ENCODE results near the gene TBC1D9.

The TBC1D9 gene

DNA sequence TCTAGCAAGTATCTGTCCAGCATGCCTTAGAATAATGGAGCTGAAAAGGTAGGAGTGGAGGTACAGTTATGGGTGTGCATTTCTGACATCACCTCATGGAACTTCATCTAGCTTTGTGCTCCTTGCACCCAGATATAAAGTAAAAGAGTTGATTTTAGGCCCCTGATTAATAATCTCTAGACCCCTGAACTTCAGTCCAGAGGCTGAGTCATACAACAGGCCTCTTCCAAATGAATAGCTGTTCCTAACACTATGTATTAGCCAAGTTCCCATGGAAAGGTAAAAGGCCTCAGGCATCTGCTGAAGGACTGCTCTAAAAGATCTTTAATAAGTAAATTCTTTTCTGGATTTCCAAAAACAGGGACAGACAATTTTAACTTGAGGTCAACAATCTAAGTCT, 16.2 kb downstream of the TBC1D9 start:
- Histone ChIP-seq H3K4me1 (ENCODE audit: control insufficient read depth, insufficient read depth, low read length) (no peaks in the 10 kb centered on the region; the same call in 1 of the 2 replicates), H3K36me3 (ENCODE audit: control insufficient read depth in 2 of 2, insufficient read depth in 1 of 2, low read length in 2 of 2) (no peaks in the 10 kb centered on the region), H3K4me3 (ENCODE audit: low read depth, low read length) (no peak overlapping the region), H3K9me3 (ENCODE audit: control insufficient read depth, insufficient read depth, low read depth, low read length) (no peaks in the 10 kb centered on the region), H3K27ac (ENCODE audit: extremely low read depth, low read depth, low read length) (no peak overlapping the region)
- ChIA-PET POLR2A (interaction anchor here (2.1 kb wide), 1 partner anchor 17 kb away, joined by 9 read pairs; the partner anchor contains the start of gene TBC1D9), CTCF (interaction anchor here (1.4 kb wide), 1 partner anchor 12 kb away, joined by 4 read pairs; no protein-coding TSS in a partner anchor)
- TF ChIP-seq, protein P1, sequence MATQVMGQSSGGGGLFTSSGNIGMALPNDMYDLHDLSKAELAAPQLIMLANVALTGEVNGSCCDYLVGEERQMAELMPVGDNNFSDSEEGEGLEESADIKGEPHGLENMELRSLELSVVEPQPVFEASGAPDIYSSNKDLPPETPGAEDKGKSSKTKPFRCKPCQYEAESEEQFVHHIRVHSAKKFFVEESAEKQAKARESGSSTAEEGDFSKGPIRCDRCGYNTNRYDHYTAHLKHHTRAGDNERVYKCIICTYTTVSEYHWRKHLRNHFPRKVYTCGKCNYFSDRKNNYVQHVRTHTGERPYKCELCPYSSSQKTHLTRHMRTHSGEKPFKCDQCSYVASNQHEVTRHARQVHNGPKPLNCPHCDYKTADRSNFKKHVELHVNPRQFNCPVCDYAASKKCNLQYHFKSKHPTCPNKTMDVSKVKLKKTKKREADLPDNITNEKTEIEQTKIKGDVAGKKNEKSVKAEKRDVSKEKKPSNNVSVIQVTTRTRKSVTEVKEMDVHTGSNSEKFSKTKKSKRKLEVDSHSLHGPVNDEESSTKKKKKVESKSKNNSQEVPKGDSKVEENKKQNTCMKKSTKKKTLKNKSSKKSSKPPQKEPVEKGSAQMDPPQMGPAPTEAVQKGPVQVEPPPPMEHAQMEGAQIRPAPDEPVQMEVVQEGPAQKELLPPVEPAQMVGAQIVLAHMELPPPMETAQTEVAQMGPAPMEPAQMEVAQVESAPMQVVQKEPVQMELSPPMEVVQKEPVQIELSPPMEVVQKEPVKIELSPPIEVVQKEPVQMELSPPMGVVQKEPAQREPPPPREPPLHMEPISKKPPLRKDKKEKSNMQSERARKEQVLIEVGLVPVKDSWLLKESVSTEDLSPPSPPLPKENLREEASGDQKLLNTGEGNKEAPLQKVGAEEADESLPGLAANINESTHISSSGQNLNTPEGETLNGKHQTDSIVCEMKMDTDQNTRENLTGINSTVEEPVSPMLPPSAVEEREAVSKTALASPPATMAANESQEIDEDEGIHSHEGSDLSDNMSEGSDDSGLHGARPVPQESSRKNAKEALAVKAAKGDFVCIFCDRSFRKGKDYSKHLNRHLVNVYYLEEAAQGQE (tag by site-specific recombination; IDR thresholded peaks at IDR 0.05) = no peak
- TF ChIP-seq, protein P2, sequence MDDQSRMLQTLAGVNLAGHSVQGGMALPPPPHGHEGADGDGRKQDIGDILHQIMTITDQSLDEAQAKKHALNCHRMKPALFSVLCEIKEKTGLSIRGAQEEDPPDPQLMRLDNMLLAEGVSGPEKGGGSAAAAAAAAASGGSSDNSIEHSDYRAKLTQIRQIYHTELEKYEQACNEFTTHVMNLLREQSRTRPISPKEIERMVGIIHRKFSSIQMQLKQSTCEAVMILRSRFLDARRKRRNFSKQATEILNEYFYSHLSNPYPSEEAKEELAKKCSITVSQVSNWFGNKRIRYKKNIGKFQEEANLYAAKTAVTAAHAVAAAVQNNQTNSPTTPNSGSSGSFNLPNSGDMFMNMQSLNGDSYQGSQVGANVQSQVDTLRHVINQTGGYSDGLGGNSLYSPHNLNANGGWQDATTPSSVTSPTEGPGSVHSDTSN (CRISPR knock-in tag; IDR thresholded peaks at IDR 0.05) = no peak

DNA sequence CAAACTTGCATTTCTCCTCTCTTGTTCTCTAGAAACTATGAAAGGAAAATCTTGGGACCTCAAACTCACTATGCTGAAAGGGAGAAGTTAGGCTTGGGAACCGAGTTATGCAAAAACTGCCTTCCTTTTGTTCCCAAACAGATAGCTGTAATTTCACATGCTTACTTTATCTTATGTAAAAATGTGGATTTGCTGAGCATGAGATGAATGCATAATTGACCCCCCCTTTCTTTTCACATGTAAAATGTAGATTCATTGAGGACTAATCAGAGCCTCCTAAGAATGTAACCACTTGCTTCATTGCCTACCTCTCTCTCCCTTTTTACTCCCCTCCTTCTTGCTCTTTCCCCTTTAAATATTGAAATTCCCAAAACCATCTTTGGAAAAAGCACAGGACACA, 18.0 kb downstream of the TBC1D9 start:
- TF ChIP-seq ZNF571 (tag by site-specific recombination; IDR thresholded peaks at IDR 0.05) = no peak
- H3K27ac ChIP-seq (ENCODE audit: extremely low read depth, low read depth, low read length) = no peak overlapping the region
- no peak overlapping the region for H3K4me3 ChIP-seq (ENCODE audit: low read depth, low read length)
- POLR2A ChIA-PET = no interaction called here
- no peaks in the 10 kb centered on the region; the same call in 1 of the 2 replicates for H3K4me1 ChIP-seq (ENCODE audit: control insufficient read depth, insufficient read depth, low read length)
- CTCF ChIA-PET = no interaction called here
- H3K36me3 ChIP-seq (ENCODE audit: control insufficient read depth in 2 of 2, insufficient read depth in 1 of 2, low read length in 2 of 2) = no peaks in the 10 kb centered on the region
- H3K9me3 ChIP-seq (ENCODE audit: control insufficient read depth, insufficient read depth, low read depth, low read length) = no peaks in the 10 kb centered on the region

DNA sequence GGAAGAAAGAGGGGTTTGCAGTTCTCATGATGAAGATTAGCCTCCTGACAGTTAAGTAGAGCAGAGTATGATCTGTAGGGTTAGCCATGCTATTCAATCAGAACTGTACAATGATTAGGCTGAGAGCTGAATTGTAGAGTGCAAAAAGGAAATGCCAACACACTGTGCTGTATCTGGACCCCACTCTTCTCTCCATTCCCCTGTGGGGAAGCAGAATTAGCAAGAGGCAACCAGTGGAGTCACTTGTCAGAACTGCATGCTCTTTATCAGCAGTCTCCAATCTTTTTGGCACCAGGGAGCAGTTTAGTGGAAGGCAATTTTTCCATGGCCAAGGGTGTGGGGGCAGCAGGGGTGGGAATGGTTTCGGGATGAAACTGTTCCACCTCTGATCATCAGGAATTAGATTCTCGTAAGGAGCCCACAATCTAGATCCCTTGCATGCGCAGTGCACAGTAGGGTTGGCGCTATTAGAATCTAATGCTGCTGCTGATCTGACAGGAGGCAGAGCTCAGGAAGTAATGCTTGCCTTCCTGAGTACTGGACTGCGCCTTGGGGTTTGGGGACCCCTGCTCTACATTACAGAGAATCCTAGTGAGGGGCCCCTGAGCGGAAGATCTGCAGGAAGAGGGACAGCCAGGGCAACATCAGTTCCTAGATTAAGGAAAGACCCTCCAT, 19.4 kb downstream of the TBC1D9 start:
- TF ChIP-seq ZNF221 (tag by site-specific recombination; IDR thresholded peaks at IDR 0.05; ENCODE audit: borderline replicate concordance) (no peak), GLI4 (tag by site-specific recombination; IDR thresholded peaks at IDR 0.05) (no peak), ZIC2 (tag by site-specific recombination; IDR thresholded peaks at IDR 0.05) (peak; percentile 54)
- no peaks in the 10 kb centered on the region for H3K9me3 ChIP-seq (ENCODE audit: control insufficient read depth, insufficient read depth, low read depth, low read length)
- ChIA-PET CTCF (interaction anchor here (0.7 kb wide), 1 partner anchor 128 kb away, joined by 3 read pairs; no protein-coding TSS in a partner anchor), POLR2A (interaction anchor here (1.8 kb wide), 1 partner anchor 20 kb away, joined by 5 read pairs; no protein-coding TSS in a partner anchor)
- H3K4me1 ChIP-seq (ENCODE audit: control insufficient read depth, insufficient read depth, low read length) = no peaks in the 10 kb centered on the region; the same call in 1 of the 2 replicates
- H3K36me3 ChIP-seq (ENCODE audit: control insufficient read depth in 2 of 2, insufficient read depth in 1 of 2, low read length in 2 of 2) = no peaks in the 10 kb centered on the region
- H3K27ac ChIP-seq (ENCODE audit: extremely low read depth, low read depth, low read length) = no peak overlapping the region
- no peak overlapping the region for H3K4me3 ChIP-seq (ENCODE audit: low read depth, low read length)

DNA sequence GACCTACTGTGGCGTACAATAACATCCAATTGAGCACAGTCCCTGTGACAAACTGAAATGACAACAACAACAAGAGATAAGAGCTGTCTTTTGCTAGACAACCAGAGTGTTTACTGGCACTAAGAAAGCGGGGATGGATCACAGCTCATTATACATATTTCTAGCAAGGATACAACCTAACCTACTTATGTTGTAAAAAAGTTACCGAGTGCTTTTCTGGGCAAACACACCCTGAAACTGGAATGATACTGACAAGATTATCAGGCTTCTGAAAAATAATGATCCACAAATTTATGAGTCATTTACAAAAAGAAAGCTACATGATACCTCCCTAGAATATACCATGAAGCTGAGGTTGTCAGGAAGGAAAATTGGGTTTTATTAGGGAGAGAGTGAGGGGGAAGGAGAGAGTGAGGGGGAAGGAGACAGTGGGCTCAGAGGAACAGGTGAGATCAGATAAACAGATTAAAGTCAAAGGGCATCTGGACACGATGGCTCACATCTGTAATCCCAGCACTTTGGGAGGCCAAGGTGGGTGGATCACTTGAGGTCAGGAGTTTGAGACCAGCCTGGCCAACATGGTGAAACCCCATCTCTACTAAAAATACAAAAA, 20.3 kb downstream of the TBC1D9 start:
- CTCF ChIA-PET = interaction anchor here (0.5 to 0.6 kb wide), 2 partner anchors 48 to 579 kb away, joined by 3 read pairs; no protein-coding TSS in a partner anchor
- H3K9me3 ChIP-seq (ENCODE audit: control insufficient read depth, insufficient read depth, low read depth, low read length) = no peaks in the 10 kb centered on the region
- H3K4me1 ChIP-seq (ENCODE audit: control insufficient read depth, insufficient read depth, low read length) = no peaks in the 10 kb centered on the region; the same call in 1 of the 2 replicates
- no peaks in the 10 kb centered on the region for H3K36me3 ChIP-seq (ENCODE audit: control insufficient read depth in 2 of 2, insufficient read depth in 1 of 2, low read length in 2 of 2)
- H3K27ac ChIP-seq (ENCODE audit: extremely low read depth, low read depth, low read length) = no peak overlapping the region
- no peak overlapping the region for H3K4me3 ChIP-seq (ENCODE audit: low read depth, low read length)
- POLR2A ChIA-PET = interaction anchor here (1.8 kb wide), 1 partner anchor 21 kb away, joined by 5 read pairs; no protein-coding TSS in a partner anchor
- TF ChIP-seq KLF1 (tag by site-specific recombination; IDR thresholded peaks at IDR 0.05) (no peak), ZNF621 (tag by site-specific recombination; IDR thresholded peaks at IDR 0.05) (no peak), ZNF10 (tag by site-specific recombination; IDR thresholded peaks at IDR 0.05) (no peak), ZNF202 (tag by site-specific recombination; IDR thresholded peaks at IDR 0.05; ENCODE audit: borderline replicate concordance) (no peak), EGR2 (tag by site-specific recombination; IDR thresholded peaks at IDR 0.05; ENCODE audit: low read depth) (peak; percentile 32; the same call in 1 of the 2 replicates)
- TF ChIP-seq, protein P3, sequence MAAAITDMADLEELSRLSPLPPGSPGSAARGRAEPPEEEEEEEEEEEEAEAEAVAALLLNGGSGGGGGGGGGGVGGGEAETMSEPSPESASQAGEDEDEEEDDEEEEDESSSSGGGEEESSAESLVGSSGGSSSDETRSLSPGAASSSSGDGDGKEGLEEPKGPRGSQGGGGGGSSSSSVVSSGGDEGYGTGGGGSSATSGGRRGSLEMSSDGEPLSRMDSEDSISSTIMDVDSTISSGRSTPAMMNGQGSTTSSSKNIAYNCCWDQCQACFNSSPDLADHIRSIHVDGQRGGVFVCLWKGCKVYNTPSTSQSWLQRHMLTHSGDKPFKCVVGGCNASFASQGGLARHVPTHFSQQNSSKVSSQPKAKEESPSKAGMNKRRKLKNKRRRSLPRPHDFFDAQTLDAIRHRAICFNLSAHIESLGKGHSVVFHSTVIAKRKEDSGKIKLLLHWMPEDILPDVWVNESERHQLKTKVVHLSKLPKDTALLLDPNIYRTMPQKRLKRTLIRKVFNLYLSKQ (tag by site-specific recombination; IDR thresholded peaks at IDR 0.05; ENCODE audit: borderline replicate concordance) = no peak
- TF ChIP-seq, protein P4, sequence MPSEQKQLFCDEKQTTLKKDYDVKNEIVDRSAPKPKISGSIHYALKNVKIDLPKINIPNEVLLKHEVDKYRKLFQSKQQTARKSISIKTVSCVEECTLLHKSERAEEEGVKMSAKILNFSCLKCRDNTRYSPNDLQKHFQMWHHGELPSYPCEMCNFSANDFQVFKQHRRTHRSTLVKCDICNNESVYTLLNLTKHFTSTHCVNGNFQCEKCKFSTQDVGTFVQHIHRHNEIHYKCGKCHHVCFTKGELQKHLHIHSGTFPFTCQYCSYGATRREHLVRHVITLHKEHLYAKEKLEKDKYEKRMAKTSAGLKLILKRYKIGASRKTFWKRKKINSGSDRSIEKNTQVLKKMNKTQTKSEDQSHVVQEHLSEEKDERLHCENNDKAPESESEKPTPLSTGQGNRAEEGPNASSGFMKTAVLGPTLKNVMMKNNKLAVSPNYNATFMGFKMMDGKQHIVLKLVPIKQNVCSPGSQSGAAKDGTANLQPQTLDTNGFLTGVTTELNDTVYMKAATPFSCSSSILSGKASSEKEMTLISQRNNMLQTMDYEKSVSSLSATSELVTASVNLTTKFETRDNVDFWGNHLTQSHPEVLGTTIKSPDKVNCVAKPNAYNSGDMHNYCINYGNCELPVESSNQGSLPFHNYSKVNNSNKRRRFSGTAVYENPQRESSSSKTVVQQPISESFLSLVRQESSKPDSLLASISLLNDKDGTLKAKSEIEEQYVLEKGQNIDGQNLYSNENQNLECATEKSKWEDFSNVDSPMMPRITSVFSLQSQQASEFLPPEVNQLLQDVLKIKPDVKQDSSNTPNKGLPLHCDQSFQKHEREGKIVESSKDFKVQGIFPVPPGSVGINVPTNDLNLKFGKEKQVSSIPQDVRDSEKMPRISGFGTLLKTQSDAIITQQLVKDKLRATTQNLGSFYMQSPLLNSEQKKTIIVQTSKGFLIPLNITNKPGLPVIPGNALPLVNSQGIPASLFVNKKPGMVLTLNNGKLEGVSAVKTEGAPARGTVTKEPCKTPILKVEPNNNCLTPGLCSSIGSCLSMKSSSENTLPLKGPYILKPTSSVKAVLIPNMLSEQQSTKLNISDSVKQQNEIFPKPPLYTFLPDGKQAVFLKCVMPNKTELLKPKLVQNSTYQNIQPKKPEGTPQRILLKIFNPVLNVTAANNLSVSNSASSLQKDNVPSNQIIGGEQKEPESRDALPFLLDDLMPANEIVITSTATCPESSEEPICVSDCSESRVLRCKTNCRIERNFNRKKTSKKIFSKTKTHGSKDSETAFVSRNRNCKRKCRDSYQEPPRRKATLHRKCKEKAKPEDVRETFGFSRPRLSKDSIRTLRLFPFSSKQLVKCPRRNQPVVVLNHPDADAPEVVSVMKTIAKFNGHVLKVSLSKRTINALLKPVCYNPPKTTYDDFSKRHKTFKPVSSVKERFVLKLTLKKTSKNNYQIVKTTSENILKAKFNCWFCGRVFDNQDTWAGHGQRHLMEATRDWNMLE (tag by site-specific recombination; conservative IDR thresholded peaks at IDR 0.05; ENCODE audit: low read depth) = no peak

All from HEK293 (cell line).